ENCODE results near the gene PRDX3. TPM values are rescaled to one million over a fixed set of nuclear protein-coding genes. Genes with fewer than 3 reads are reported as not detected.
A peak's percentile ranks its signal among the peaks of the same experiment; 100 is the strongest.

The PRDX3 gene
- total RNA-seq, 6 experiments from 2014 or later: 171 to 235 (median 194) TPM

DNA sequence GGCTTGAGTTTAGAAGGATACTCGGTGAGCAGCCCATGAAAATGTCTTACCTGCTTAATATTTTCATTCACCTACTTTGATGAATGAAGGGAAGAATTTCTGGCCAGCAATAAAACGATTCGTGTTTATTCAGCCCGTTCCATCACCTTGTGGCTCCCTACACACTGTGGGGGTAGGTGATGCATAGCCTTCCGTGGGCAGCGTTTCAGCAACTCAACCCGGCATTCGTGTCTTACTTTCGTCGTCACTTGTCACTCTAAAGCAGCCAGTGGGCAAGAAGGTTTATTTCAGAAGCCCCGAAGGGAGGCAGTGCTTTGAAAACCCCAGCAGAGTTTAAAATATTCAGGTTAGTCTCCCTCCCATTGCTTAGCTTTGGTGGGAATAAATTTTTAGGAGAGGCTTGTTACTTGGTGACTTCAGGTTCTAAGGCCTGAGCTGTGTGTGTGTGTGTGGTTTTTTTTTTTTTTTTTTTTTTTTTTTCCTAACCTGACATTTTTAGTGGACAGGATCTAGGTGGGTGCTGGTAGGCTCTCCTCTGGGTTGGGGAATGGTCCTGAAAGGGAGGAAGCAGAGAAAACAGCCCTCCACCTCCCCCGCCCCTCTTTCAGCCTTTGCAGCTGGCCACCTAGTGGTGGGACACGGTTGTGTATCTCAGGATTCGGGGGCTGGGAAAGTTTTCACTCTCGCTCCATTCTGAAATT is 30.6 kb upstream of the PRDX3 start:
- peak in 1 of 4 donors; percentile 12 for ATAC-seq
- no peak for TF ChIP-seq POLR2A (IDR thresholded peaks at IDR 0.05)
- TF ChIP-seq, protein P1, sequence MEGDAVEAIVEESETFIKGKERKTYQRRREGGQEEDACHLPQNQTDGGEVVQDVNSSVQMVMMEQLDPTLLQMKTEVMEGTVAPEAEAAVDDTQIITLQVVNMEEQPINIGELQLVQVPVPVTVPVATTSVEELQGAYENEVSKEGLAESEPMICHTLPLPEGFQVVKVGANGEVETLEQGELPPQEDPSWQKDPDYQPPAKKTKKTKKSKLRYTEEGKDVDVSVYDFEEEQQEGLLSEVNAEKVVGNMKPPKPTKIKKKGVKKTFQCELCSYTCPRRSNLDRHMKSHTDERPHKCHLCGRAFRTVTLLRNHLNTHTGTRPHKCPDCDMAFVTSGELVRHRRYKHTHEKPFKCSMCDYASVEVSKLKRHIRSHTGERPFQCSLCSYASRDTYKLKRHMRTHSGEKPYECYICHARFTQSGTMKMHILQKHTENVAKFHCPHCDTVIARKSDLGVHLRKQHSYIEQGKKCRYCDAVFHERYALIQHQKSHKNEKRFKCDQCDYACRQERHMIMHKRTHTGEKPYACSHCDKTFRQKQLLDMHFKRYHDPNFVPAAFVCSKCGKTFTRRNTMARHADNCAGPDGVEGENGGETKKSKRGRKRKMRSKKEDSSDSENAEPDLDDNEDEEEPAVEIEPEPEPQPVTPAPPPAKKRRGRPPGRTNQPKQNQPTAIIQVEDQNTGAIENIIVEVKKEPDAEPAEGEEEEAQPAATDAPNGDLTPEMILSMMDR (IDR thresholded peaks at IDR 0.05): peak; percentile 63 to 67 (median 63)

DNA sequence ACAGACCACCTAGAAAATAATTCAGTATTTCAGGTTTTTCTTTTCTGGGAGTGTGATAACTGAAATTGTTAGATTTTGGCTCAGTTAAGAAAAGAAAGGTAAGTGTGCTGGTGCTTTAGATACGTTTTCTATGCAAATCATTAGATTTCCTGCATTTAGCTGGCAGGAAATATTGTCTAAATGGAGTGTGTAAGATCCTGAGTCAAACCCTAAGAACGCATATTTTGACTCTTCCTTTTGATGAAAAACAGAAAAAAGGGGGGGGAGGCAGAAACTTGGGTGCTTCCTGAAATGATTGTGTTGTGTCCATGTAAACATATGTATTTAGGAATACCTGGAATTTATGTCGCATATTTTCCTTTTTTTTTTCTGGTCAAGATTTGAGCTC is 29.9 kb upstream of the PRDX3 start:
- H3K4me3 ChIP-seq: peak overlapping the region; percentile 61 to 88 (median 84)
- H3K27me3 ChIP-seq: no peaks in the 10 kb centered on the region
- H3K27ac ChIP-seq: peak overlapping the region; percentile 75 to 99 (median 97)
- ATAC-seq: no peak
- DNase-seq: no peak
- H3K9me3 ChIP-seq: no peaks in the 10 kb centered on the region
- intact Hi-C loops (cut with DNase I): loop anchor here in 1 of 2 donors (10.0 kb wide), 1 partner anchor 206 kb away; no protein-coding TSS in a partner anchor
- WGBS (ENCODE audit: insufficient coverage, low coverage, low lambda C conversion rate, missing lambda C conversion rate): 10% methylated on average over 3 of the region's 3 CpGs
- H3K36me3 ChIP-seq: no peaks in the 10 kb centered on the region
- TF ChIP-seq, protein P1 (IDR thresholded peaks at IDR 0.05): no peak
- no peak for TF ChIP-seq POLR2A (IDR thresholded peaks at IDR 0.05)
- H3K4me1 ChIP-seq: peaks cover 0 to 9% (median 3%) of the 10 kb centered on the region in 4 donors

More for the DNA sequence above, 30.6 kb upstream of the PRDX3 start:
- H3K4me1 ChIP-seq: peaks cover 0 to 9% (median 3%) of the 10 kb centered on the region in 4 donors
- intact Hi-C loops (cut with DNase I): loop anchor here in 1 of 2 donors (10.0 kb wide), 1 partner anchor 206 kb away; no protein-coding TSS in a partner anchor
- 26% methylated on average over 9 of the region's 15 CpGs for WGBS (ENCODE audit: insufficient coverage, low coverage, low lambda C conversion rate, missing lambda C conversion rate)
- no peaks in the 10 kb centered on the region for H3K27me3 ChIP-seq
- H3K9me3 ChIP-seq: no peaks in the 10 kb centered on the region
- H3K36me3 ChIP-seq: no peaks in the 10 kb centered on the region
- DNase-seq: peak in 2 of 3 donors; percentile 60 to 63
- H3K27ac ChIP-seq: peak overlapping the region; percentile 75 to 99 (median 97)
- peak overlapping the region; percentile 61 to 88 (median 84) for H3K4me3 ChIP-seq

DNA sequence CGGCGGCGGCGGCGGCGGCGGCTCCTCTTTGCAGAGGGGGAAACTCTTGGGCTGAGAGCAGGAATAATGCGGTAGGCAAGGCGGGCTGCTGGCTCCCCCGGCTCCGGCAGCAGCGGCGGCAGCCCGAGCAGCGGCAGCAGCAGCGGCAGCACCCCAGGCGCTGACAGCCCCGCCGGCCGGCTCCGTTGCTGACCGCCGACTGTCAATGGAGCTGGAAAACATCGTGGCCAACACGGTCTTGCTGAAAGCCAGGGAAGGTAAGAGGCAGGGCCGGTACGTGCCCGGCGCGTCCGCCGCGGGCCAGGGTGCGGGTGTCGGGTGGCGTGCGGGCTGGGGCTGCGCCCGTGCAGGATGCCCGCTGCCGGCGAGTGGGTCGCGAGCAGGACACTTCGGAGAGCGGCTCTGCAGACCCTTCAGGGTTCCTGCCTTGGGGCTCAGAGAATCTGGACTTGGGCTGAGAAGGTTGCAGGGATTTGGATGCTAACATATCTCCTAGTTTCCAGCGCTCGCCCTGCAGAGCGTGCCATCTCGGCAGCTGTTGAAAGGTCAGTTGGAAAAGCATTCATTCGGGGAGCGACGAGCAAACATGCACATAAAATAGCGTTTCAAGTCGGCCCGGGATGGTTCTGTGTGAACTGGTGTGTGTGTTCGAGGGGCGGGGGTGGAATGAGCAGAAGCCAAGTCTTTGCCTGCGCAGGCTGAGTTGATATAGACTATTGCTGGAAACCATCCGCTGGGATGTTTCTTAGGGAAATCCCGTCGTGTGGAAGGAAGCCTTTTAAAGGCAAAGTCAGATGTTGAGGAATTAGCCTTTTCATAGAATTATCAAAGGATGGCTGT is 29.3 kb upstream of the PRDX3 start:
- Histone ChIP-seq H3K9me3 (no peaks in the 10 kb centered on the region), H3K36me3 (no peaks in the 10 kb centered on the region), H3K27me3 (no peaks in the 10 kb centered on the region), H3K27ac (peak overlapping the region; percentile 75 to 99 (median 97)), H3K4me1 (peaks cover 0 to 9% (median 3%) of the 10 kb centered on the region in 4 donors), H3K4me3 (peak overlapping the region; percentile 61 to 88 (median 84))
- DNase-seq: peak; percentile 52 to 73 (median 69)
- intact Hi-C loops (cut with DNase I): loop anchor here in 1 of 2 donors (10.0 kb wide), 1 partner anchor 207 kb away; no protein-coding TSS in a partner anchor
- TF ChIP-seq, protein P1 (IDR thresholded peaks at IDR 0.05): no peak
- TF ChIP-seq POLR2A (IDR thresholded peaks at IDR 0.05): no peak
- ATAC-seq: peak; percentile 5 to 18 (median 14)
- WGBS (ENCODE audit: insufficient coverage, low coverage, low lambda C conversion rate, missing lambda C conversion rate): 1% methylated on average over 27 of the region's 62 CpGs

DNA sequence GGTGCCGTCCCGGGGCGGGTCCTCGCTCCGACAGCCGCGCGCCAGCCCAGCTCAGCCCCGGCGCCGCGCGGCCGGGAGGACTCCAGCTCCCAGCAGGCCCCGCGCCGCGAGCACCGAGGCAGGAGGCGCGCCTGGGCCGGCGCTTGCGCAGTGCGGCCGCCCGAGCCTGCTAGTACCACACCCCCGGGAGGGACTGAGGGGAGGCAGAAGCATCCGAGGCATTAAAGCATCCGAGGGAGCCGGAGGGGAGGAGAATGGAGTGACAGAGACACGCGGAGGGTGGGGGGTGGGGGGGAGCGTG is 28.7 kb upstream of the PRDX3 start, which contains the start of gene GRK5:
GRK5 (plus strand) TSS at position 206 of the 301 bp plus-strand sequence. CDS start 347 bp downstream, outside the sequence.
- 0% methylated on average over 5 of the region's 34 CpGs for WGBS (ENCODE audit: insufficient coverage, low coverage, low lambda C conversion rate, missing lambda C conversion rate)
- Histone ChIP-seq H3K36me3 (no peaks in the 10 kb centered on the region), H3K27ac (peak within 1 kb of the TSS; percentile 97 to 99 (median 97)), H3K4me1 (peaks cover 0 to 9% (median 3%) of the 10 kb centered on the region in 4 donors), H3K9me3 (no peaks in the 10 kb centered on the region), H3K4me3 (peak within 1 kb of the TSS; percentile 61 to 88 (median 84)), H3K27me3 (no peaks in the 10 kb centered on the region)
- intact Hi-C loops (cut with DNase I): loop anchor here in 1 of 2 donors (10.0 kb wide), 1 partner anchor 207 kb away; no protein-coding TSS in a partner anchor
- peak; percentile 79 for TF ChIP-seq POLR2A (IDR thresholded peaks at IDR 0.05)
- TF ChIP-seq, protein P1 (IDR thresholded peaks at IDR 0.05): no peak
- peak; percentile 85 to 93 (median 90) for ATAC-seq
- peak; percentile 95 to 97 (median 96) for DNase-seq

All from right lobe of liver (tissue), 6 donors.